ENCODE results near the gene ST7. TPM values are rescaled to one million over a fixed set of nuclear protein-coding genes. Genes with fewer than 3 reads are reported as not detected.

Gene ST7
- total RNA-seq, 2 donors from 2014 or later: 24.6 to 34.3 TPM

DNA sequence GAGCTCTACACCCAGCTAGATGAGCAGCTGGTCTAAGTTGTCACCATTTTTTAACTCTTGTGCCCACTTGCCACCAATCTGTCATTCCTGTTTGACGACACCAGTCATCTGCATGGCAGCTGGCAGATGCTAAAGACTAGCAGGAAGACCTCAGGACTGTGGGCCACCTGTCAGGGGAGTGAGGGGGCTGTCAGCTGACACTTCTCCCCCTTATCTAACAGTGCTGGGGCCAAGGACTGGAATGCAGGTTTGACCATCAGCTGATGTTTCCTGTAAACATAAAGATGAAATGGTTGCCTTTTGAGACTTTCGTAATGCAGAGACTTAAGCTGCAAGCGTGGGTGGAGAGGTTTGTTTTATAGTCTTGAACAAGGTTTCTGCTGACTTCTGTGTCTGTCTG lies 276.0 kb downstream of the ST7 start:
- ATAC-seq: no peak

DNA sequence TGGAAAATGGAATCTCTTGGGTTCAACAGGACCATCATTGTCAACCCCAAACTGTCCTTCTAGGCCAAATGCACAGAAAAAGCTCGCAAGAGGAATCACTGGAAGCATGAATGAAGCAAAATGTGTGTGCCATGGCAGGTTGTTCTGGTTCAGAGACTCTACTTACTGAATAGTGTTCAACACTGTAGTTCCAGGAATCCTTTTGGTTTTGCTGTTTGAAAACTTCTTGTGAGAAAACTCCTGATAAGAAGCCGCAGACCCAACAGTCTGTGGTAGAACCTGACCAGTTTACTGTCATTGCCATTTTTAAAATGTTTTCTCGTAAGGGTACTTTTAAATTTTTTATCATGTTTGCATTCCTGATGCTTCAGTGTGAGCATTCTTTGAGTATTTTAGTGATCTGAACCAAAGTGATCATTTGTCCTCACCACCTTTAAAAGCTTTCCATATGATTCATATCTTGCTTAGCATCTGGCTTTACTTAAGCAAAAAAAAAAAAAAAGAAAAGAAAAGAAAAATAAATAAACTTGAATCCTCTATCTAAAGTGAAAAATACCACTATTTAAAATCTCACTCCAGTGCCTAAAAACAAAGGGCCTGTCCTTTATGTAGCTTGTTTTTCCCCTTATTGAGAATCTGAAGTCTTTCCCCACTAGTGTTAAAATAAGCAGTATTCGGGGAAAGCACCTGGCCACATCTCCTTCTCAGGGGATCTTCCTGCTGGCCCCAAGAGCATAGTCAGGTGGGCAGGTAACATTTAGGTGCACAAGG lies 277.2 kb downstream of the ST7 start:
- intact Hi-C loops (cut with DNase I): no loop called here
- no peak for TF ChIP-seq POLR2A (IDR thresholded peaks at IDR 0.05)
- TF ChIP-seq, protein P1, sequence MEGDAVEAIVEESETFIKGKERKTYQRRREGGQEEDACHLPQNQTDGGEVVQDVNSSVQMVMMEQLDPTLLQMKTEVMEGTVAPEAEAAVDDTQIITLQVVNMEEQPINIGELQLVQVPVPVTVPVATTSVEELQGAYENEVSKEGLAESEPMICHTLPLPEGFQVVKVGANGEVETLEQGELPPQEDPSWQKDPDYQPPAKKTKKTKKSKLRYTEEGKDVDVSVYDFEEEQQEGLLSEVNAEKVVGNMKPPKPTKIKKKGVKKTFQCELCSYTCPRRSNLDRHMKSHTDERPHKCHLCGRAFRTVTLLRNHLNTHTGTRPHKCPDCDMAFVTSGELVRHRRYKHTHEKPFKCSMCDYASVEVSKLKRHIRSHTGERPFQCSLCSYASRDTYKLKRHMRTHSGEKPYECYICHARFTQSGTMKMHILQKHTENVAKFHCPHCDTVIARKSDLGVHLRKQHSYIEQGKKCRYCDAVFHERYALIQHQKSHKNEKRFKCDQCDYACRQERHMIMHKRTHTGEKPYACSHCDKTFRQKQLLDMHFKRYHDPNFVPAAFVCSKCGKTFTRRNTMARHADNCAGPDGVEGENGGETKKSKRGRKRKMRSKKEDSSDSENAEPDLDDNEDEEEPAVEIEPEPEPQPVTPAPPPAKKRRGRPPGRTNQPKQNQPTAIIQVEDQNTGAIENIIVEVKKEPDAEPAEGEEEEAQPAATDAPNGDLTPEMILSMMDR (IDR thresholded peaks at IDR 0.05): no peak
- WGBS, 2 donors: 90 to 91% methylated on average over 4 of the region's 4 CpGs

More for the DNA sequence above, 276.0 kb downstream of the ST7 start:
- Histone ChIP-seq H3K4me1 (no peaks in the 10 kb centered on the region), H3K4me3 (no peak overlapping the region), H3K27ac (no peak overlapping the region), H3K36me3 (replicated peaks in 1 of 2; ENCODE audit: insufficient read depth in 1 of 2, low read depth in 2 of 2) (no peaks in the 10 kb centered on the region), H3K27me3 (no peaks in the 10 kb centered on the region), H3K9me3 (no peaks in the 10 kb centered on the region)
- intact Hi-C loops (cut with DNase I): no loop called here
- DNase-seq: no peak
- WGBS, 2 donors: 94 to 96% methylated on average over 3 of the region's 3 CpGs
- TF ChIP-seq POLR2A (IDR thresholded peaks at IDR 0.05): no peak
- TF ChIP-seq, protein P1 (IDR thresholded peaks at IDR 0.05): no peak

DNA sequence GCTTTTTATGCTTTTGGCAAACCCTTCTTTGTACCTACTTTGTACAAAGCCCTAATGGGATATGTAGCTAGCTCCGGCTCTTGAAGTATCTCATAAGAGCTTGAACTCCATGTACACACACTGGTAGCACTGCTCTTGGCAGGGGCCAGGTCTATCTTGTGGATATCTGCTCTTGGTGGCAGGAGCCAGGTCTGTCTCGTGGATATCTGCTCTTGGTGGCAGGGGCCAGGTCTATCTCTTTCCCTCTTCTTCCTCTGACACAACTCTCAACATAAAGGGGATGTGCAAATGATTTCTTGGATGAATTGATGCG lies 277.7 kb downstream of the ST7 start:
- Histone ChIP-seq H3K4me1 (no peaks in the 10 kb centered on the region), H3K36me3 (replicated peaks in 1 of 2; ENCODE audit: insufficient read depth in 1 of 2, low read depth in 2 of 2) (no peaks in the 10 kb centered on the region), H3K27ac (no peak overlapping the region), H3K27me3 (no peaks in the 10 kb centered on the region), H3K9me3 (no peaks in the 10 kb centered on the region), H3K4me3 (no peak overlapping the region)
- no peak for DNase-seq
- no peak for ATAC-seq
- TF ChIP-seq, protein P1 (IDR thresholded peaks at IDR 0.05): no peak
- no peak for TF ChIP-seq POLR2A (IDR thresholded peaks at IDR 0.05)
- intact Hi-C loops (cut with DNase I): no loop called here
- 76 to 94% methylated on average over 3 of the region's 3 CpGs for WGBS, 2 donors

More for the DNA sequence above, 277.2 kb downstream of the ST7 start:
- Histone ChIP-seq H3K4me1 (no peaks in the 10 kb centered on the region), H3K27ac (no peak overlapping the region), H3K4me3 (no peak overlapping the region), H3K9me3 (no peaks in the 10 kb centered on the region), H3K27me3 (no peaks in the 10 kb centered on the region), H3K36me3 (replicated peaks in 1 of 2; ENCODE audit: insufficient read depth in 1 of 2, low read depth in 2 of 2) (no peaks in the 10 kb centered on the region)
- no peak for ATAC-seq
- no peak for DNase-seq

DNA sequence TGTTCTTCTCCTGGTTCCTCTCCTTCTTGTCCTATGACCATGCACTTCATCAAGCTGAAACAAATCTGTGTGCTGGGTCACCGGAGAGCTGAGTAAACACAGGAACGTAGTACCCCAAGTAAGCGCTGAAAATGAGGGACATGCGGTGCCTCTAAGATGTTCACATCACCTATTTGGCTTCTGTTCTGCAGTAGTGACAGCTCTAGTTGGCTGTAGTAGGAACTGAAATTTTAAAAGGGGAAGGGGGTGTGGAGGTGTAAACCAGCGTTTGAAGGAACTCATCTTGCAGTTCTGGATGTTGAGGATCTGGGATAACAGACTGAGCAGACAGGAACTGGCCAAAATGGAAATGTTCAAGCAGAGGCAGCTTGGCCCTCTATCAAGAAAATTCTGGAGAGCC lies 284.3 kb downstream of the ST7 start:
- Histone ChIP-seq H3K4me3 (no peak overlapping the region), H3K27me3 (no peaks in the 10 kb centered on the region), H3K4me1 (no peaks in the 10 kb centered on the region), H3K27ac (no peak overlapping the region), H3K36me3 (replicated peaks in 1 of 2; ENCODE audit: insufficient read depth in 1 of 2, low read depth in 2 of 2) (no peaks in the 10 kb centered on the region), H3K9me3 (no peaks in the 10 kb centered on the region)
- intact Hi-C loops (cut with DNase I): no loop called here
- DNase-seq (no peak), ATAC-seq (no peak)
- 52 to 76% methylated on average over 5 of the region's 5 CpGs for WGBS, 2 donors
- TF ChIP-seq POLR2A (IDR thresholded peaks at IDR 0.05): no peak
- TF ChIP-seq, protein P1 (IDR thresholded peaks at IDR 0.05): no peak

DNA sequence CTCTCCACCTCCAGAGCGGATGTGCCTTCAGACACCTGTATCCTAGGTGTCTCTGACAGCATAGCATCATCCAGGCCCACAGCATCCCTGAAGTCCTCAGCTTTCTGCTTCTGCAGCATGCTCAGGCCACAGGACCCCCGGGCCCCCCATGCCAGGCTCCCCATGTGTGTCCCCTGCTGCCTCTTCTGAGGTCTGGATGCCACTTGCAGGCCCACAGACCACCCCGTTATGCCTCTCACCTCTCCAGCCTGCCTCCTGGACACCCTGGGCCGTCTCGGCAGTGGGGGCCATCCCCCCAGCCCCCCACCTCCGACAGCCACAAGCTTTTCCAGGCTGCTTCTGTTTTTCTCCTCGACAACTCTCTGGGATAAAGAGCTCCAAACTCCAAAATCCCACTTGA lies 285.2 kb downstream of the ST7 start:
- intact Hi-C loops (cut with DNase I): no loop called here
- TF ChIP-seq, protein P1 (IDR thresholded peaks at IDR 0.05): no peak
- TF ChIP-seq POLR2A (IDR thresholded peaks at IDR 0.05): no peak
- H3K36me3 ChIP-seq (replicated peaks in 1 of 2; ENCODE audit: insufficient read depth in 1 of 2, low read depth in 2 of 2): no peaks in the 10 kb centered on the region
- ATAC-seq (no peak), DNase-seq (no peak)
- no peaks in the 10 kb centered on the region for H3K9me3 ChIP-seq
- H3K27ac ChIP-seq: no peak overlapping the region
- H3K4me1 ChIP-seq: no peaks in the 10 kb centered on the region
- no peaks in the 10 kb centered on the region for H3K27me3 ChIP-seq
- 72 to 79% methylated on average over 7 of the region's 7 CpGs for WGBS, 2 donors
- no peak overlapping the region for H3K4me3 ChIP-seq
